ENCODE data around the gene FAM50A. TPM values are rescaled to one million over a fixed set of nuclear protein-coding genes. Genes with fewer than 3 reads are reported as not detected.

FAM50A gene
- total RNA-seq, 1 experiment from 2014 or later = 75.9 TPM

DNA sequence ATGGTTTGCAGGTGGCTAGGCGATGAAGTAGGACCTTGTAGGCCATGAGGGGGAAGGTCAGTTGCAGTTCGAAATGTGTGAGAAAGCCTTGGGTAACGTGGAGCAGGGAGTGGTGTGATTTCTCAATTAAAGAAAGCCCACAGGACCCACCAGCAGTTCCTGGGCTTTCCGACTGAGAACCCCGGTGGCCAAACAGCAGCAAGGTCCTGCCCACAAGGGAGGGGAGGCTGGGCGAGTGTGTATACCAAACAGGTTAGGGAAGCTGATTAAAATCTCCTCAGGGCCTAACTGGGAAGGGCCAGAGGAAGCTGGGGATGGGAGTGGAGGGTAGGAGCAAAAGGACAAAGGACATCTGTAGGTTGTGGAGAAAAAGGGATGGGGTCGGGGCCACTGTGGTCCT is 13.0 kb upstream of the FAM50A start:
- POLR2A ChIA-PET = no interaction called here

DNA sequence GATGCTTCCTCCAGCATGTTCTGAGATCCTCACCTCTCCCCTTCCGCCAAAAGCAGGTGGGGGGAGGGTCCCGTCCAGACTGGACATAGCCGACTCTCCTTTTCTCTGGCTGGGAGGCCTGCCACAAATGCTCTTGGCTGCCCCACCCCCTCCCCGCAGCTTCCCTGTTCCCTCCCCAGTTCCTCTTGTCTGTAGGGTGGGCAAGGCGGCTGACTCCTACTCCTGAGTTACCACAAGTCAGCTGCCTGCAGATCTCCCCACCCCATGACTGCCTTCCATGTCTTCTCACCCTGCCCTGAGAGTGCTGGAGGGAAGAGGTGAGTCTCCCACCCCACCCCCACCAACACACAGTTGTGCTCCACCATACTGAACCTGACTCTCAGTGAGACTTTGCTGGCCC is 12.6 kb upstream of the FAM50A start:
- TF ChIP-seq, protein P1, sequence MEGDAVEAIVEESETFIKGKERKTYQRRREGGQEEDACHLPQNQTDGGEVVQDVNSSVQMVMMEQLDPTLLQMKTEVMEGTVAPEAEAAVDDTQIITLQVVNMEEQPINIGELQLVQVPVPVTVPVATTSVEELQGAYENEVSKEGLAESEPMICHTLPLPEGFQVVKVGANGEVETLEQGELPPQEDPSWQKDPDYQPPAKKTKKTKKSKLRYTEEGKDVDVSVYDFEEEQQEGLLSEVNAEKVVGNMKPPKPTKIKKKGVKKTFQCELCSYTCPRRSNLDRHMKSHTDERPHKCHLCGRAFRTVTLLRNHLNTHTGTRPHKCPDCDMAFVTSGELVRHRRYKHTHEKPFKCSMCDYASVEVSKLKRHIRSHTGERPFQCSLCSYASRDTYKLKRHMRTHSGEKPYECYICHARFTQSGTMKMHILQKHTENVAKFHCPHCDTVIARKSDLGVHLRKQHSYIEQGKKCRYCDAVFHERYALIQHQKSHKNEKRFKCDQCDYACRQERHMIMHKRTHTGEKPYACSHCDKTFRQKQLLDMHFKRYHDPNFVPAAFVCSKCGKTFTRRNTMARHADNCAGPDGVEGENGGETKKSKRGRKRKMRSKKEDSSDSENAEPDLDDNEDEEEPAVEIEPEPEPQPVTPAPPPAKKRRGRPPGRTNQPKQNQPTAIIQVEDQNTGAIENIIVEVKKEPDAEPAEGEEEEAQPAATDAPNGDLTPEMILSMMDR (IDR thresholded peaks at IDR 0.05; ENCODE audit: insufficient read depth in 1 of 2, low read depth in 1 of 2, low read length in 1 of 2, severe bottlenecking in 1 of 2, unreplicated experiment in 1 of 2) = no peak
- DNase-seq = no peak
- no peaks in the 10 kb centered on the region for H3K36me3 ChIP-seq (ENCODE audit: control insufficient read depth, insufficient read depth, low read length)
- H3K9me3 ChIP-seq = no peaks in the 10 kb centered on the region
- H3K4me1 Mint-ChIP-seq (ENCODE audit: low read depth, unreplicated experiment) = peaks cover 14% of the 10 kb centered on the region
- no TSS peak for BruUV-seq (replicated peaks)
- no peak overlapping the region for H3K4me3 ChIP-seq (ENCODE audit: low read depth, low read length)
- H3K27me3 ChIP-seq (replicated peaks; ENCODE audit: control insufficient read depth, insufficient read depth, low read length) = no peaks in the 10 kb centered on the region
- POLR2A ChIA-PET = no interaction called here
- no peaks in the 10 kb centered on the region for H3K27me3 Mint-ChIP-seq (ENCODE audit: insufficient read depth, unreplicated experiment)
- H3K9me3 Mint-ChIP-seq (ENCODE audit: unreplicated experiment) = no peaks in the 10 kb centered on the region
- CTCF ChIA-PET = no interaction called here
- H3K36me3 Mint-ChIP-seq (ENCODE audit: insufficient read depth, unreplicated experiment) = peaks cover 11% of the 10 kb centered on the region
- peaks cover 10% of the 10 kb centered on the region; the same call in 1 of the 2 replicates for H3K4me1 ChIP-seq
- H3K27ac Mint-ChIP-seq (ENCODE audit: unreplicated experiment) = no peak overlapping the region
- intact Hi-C loops (cut with micrococcal nuclease; ENCODE audit: unreplicated experiment) = no loop called here
- no peak overlapping the region for H3K4me3 Mint-ChIP-seq (ENCODE audit: unreplicated experiment)

More for the DNA sequence above, 13.0 kb upstream of the FAM50A start:
- Mint-ChIP-seq H3K4me1 (ENCODE audit: low read depth, unreplicated experiment) (peaks cover 14% of the 10 kb centered on the region), H3K9me3 (ENCODE audit: unreplicated experiment) (no peaks in the 10 kb centered on the region), H3K36me3 (ENCODE audit: insufficient read depth, unreplicated experiment) (peaks cover 11% of the 10 kb centered on the region), H3K27me3 (ENCODE audit: insufficient read depth, unreplicated experiment) (no peaks in the 10 kb centered on the region), H3K4me3 (ENCODE audit: unreplicated experiment) (peak overlapping the region; percentile 18), H3K27ac (ENCODE audit: unreplicated experiment) (no peak overlapping the region)
- intact Hi-C loops (cut with micrococcal nuclease; ENCODE audit: unreplicated experiment) = no loop called here
- Histone ChIP-seq H3K4me3 (ENCODE audit: low read depth, low read length) (no peak overlapping the region), H3K9me3 (no peaks in the 10 kb centered on the region), H3K27me3 (replicated peaks; ENCODE audit: control insufficient read depth, insufficient read depth, low read length) (no peaks in the 10 kb centered on the region), H3K36me3 (ENCODE audit: control insufficient read depth, insufficient read depth, low read length) (no peaks in the 10 kb centered on the region), H3K4me1 (peaks cover 10% of the 10 kb centered on the region; the same call in 1 of the 2 replicates)
- BruUV-seq (replicated peaks) = no TSS peak
- DNase-seq = no peak
- CTCF ChIA-PET = no interaction called here
- TF ChIP-seq, protein P1 (IDR thresholded peaks at IDR 0.05; ENCODE audit: insufficient read depth in 1 of 2, low read depth in 1 of 2, low read length in 1 of 2, severe bottlenecking in 1 of 2, unreplicated experiment in 1 of 2) = no peak

- no peaks in the 10 kb centered on the region for H3K27me3 ChIP-seq (replicated peaks; ENCODE audit: control insufficient read depth, insufficient read depth, low read length)
- POLR2A ChIA-PET = no interaction called here
- CTCF ChIA-PET = no interaction called here
- H3K4me3 ChIP-seq (ENCODE audit: low read depth, low read length) = no peak overlapping the region
- H3K36me3 ChIP-seq (ENCODE audit: control insufficient read depth, insufficient read depth, low read length) = no peaks in the 10 kb centered on the region
- no peaks in the 10 kb centered on the region for H3K9me3 Mint-ChIP-seq (ENCODE audit: unreplicated experiment)
- H3K4me3 Mint-ChIP-seq (ENCODE audit: unreplicated experiment) = no peak overlapping the region
- intact Hi-C loops (cut with micrococcal nuclease; ENCODE audit: unreplicated experiment) = no loop called here
- H3K9me3 ChIP-seq = no peaks in the 10 kb centered on the region
- peaks cover 10% of the 10 kb centered on the region; the same call in 1 of the 2 replicates for H3K4me1 ChIP-seq
- peaks cover 11% of the 10 kb centered on the region for H3K36me3 Mint-ChIP-seq (ENCODE audit: insufficient read depth, unreplicated experiment)
- TF ChIP-seq, protein P1 (IDR thresholded peaks at IDR 0.05; ENCODE audit: insufficient read depth in 1 of 2, low read depth in 1 of 2, low read length in 1 of 2, severe bottlenecking in 1 of 2, unreplicated experiment in 1 of 2) = no peak
- no peak for DNase-seq
- H3K4me1 Mint-ChIP-seq (ENCODE audit: low read depth, unreplicated experiment) = peaks cover 14% of the 10 kb centered on the region
- BruUV-seq (replicated peaks) = no TSS peak
- no peak overlapping the region for H3K27ac Mint-ChIP-seq (ENCODE audit: unreplicated experiment)
- H3K27me3 Mint-ChIP-seq (ENCODE audit: insufficient read depth, unreplicated experiment) = no peaks in the 10 kb centered on the region
Observed at GRCh38 chrX:154432210-154432609, 11.7 kb upstream of the FAM50A start.

Data from Caco-2 (cell line).